Ishikawa (cell line): Measurements from ENCODE around the gene SLC17A8.

Source experiments
- EP300 ChIP-seq: IDR thresholded peaks from 2 replicates; pipeline ENCODE4 v1.6.1; 2012; ENCODE audit warnings: borderline replicate concordance
- MAX ChIP-seq: IDR thresholded peaks from 2 replicates; pipeline ENCODE4 v1.6.1; 2012
- REST ChIP-seq: IDR thresholded peaks from 2 replicates; pipeline ENCODE4 v1.6.1; 2012; ENCODE audit warnings: low read depth, mild to moderate bottlenecking
- YY1 ChIP-seq: IDR thresholded peaks from 2 replicates; pipeline ENCODE4 v1.6.1; 2012; ENCODE audit warnings: low read depth

- TF ChIP-seq YY1 (no peak), EP300 (no peak), REST (no peak), MAX (no peak)
These were observed 31.5 kb downstream of the SLC17A8 start for GRCh38 chr12:100388382-100388781.
